Ovary (tissue), 3 donors: ENCODE results near the gene WASF2.

Experiments used
- POLR2A ChIP-seq: fragments of 450-650 bp; IDR thresholded peaks from one replicate; pipeline ENCODE4 v1.6.1; 2017; ENCODE audit warnings: antibody characterized with exemption, mild to moderate bottlenecking, moderate library complexity
- TF ChIP-seq, protein P1 (sequence below), 3 donors: fragments of 450-650 bp in 2 of 3; fragments of 200-600 bp in 1 of 3; IDR thresholded peaks; one replicate each; pipeline versions ENCODE4 v1.5.1 to v1.8.0; 2016 to 2022; ENCODE audit warnings: antibody characterized with exemption in 3 of 3, mild to moderate bottlenecking in 1 of 3
- donor health status: DM: no; HTN: no; CAD: no.

DNA sequence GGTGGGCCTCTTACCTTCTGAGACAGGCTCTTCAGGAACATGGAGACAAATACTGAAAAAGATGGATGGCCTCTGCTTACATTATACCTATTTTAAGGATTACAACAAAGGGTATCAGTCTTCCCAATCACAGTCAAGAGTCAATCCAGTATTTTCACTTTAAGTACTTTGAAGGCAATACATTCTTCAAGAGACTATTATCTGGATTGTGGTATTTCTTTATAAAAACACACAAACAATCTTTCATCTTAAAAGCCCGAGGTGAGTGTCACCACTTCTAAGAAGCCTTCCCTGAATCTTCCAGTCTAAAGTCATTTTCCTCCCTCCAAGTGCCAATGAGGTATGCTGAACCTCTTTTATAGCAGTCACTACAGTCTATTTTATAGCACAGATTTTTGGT is 45.3 kb downstream of the WASF2 start:
- TF ChIP-seq POLR2A: no peak
- TF ChIP-seq, protein P1, sequence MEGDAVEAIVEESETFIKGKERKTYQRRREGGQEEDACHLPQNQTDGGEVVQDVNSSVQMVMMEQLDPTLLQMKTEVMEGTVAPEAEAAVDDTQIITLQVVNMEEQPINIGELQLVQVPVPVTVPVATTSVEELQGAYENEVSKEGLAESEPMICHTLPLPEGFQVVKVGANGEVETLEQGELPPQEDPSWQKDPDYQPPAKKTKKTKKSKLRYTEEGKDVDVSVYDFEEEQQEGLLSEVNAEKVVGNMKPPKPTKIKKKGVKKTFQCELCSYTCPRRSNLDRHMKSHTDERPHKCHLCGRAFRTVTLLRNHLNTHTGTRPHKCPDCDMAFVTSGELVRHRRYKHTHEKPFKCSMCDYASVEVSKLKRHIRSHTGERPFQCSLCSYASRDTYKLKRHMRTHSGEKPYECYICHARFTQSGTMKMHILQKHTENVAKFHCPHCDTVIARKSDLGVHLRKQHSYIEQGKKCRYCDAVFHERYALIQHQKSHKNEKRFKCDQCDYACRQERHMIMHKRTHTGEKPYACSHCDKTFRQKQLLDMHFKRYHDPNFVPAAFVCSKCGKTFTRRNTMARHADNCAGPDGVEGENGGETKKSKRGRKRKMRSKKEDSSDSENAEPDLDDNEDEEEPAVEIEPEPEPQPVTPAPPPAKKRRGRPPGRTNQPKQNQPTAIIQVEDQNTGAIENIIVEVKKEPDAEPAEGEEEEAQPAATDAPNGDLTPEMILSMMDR (IDR thresholded peaks at IDR 0.05): no peak
